Peyer's patch (tissue), 4 donors: Measurements from ENCODE around the gene ANK2. TPM values are rescaled to one million over a fixed set of nuclear protein-coding genes. Genes with fewer than 3 reads are reported as not detected.

Experiments
- DNase-seq, 3 donors: peaks; one replicate each; pipeline ENCODE4 v3.0.0-alpha.2; 2017 to 2019
- H3K27ac ChIP-seq, 4 donors: fragments of 200-600 bp; sonication (generic); one replicate each; pipeline ENCODE4 v1.5.1; 2016 to 2019
- H3K27me3 ChIP-seq, 2 donors: fragments of 200-600 bp; sonication (generic); one replicate each; pipeline ENCODE4 v1.5.1; 2019
- H3K36me3 ChIP-seq, 3 donors: fragments of 200-600 bp; sonication (generic); one replicate each; pipeline ENCODE4 v1.5.1; 2016 to 2019
- H3K4me1 ChIP-seq, 4 donors: fragments of 200-600 bp; sonication (generic); one replicate each; pipeline ENCODE4 v1.5.1; 2016 to 2019
- H3K4me3 ChIP-seq, 4 donors: fragments of 200-600 bp; sonication (generic); 1 replicate in 3 of 4; 2 replicates in 1 of 4; pipeline ENCODE4 v1.5.1; 2016 to 2019; ENCODE audit warnings: mild to moderate bottlenecking in 1 of 4
- H3K9me3 ChIP-seq, 4 donors: fragments of 200-600 bp; sonication (generic); one replicate each; pipeline ENCODE4 v1.5.1; 2016 to 2019; ENCODE audit warnings: mild to moderate bottlenecking in 1 of 4
- CTCF ChIP-seq, 6 experiments: fragments of 450-650 bp in 4 of 6; fragments of 200-600 bp in 2 of 6; sonication (generic) in 1 of 6; IDR thresholded peaks; one replicate each; pipeline ENCODE4 v1.5.1; 2017 to 2019; ENCODE audit warnings: antibody characterized with exemption in 6 of 6, mild to moderate bottlenecking in 3 of 6, moderate library complexity in 1 of 6
- POLR2A ChIP-seq, 2 donors: fragments of 450-650 bp; IDR thresholded peaks; one replicate each; pipeline ENCODE4 v1.5.1; 2017; ENCODE audit warnings: antibody characterized with exemption in 2 of 2, mild to moderate bottlenecking in 2 of 2, moderate library complexity in 2 of 2
- total RNA-seq, 4 donors: library from RNA; depleted of rRNA; stranded (reverse); fragments of >200 nt; gene quantifications; one replicate each; pipeline ENCODE4 v1.1.0, GENCODE V29; 2016

ANK2 gene
- total RNA-seq, 4 donors from 2014 or later: 5.3 to 85.0 (median 21.1) TPM

- Histone ChIP-seq H3K9me3 (no peaks in the 10 kb centered on the region), H3K27ac (no peak overlapping the region), H3K27me3 (no peaks in the 10 kb centered on the region), H3K4me1 (no peaks in the 10 kb centered on the region), H3K36me3 (no peaks in the 10 kb centered on the region), H3K4me3 (no peak overlapping the region)
- TF ChIP-seq CTCF (IDR thresholded peaks at IDR 0.05) (no peak), POLR2A (IDR thresholded peaks at IDR 0.05) (no peak)
- DNase-seq: no peak
Observed at GRCh38 chr4:113276464-113277170, 227.2 kb downstream of the ANK2 start.

GRCh38 chr4:113278324-113278934 is 229.0 kb downstream of the ANK2 start:
- Histone ChIP-seq H3K36me3 (no peaks in the 10 kb centered on the region), H3K27me3 (no peaks in the 10 kb centered on the region), H3K4me3 (no peak overlapping the region), H3K9me3 (no peaks in the 10 kb centered on the region), H3K27ac (no peak overlapping the region), H3K4me1 (no peaks in the 10 kb centered on the region)
- TF ChIP-seq POLR2A (IDR thresholded peaks at IDR 0.05): no peak
- TF ChIP-seq CTCF (IDR thresholded peaks at IDR 0.05): peak in 4 of 6 experiments; percentile 44 to 49 (median 46)
- DNase-seq: peak in 2 of 3 donors; percentile 34 to 68

GRCh38 chr4:113285501-113285900 is 236.0 kb downstream of the ANK2 start:
- no peaks in the 10 kb centered on the region for H3K4me1 ChIP-seq
- H3K27me3 ChIP-seq: no peaks in the 10 kb centered on the region
- H3K27ac ChIP-seq: no peak overlapping the region
- H3K4me3 ChIP-seq: no peak overlapping the region
- DNase-seq: no peak
- TF ChIP-seq CTCF (IDR thresholded peaks at IDR 0.05): no peak
- H3K9me3 ChIP-seq: no peaks in the 10 kb centered on the region
- H3K36me3 ChIP-seq: no peaks in the 10 kb centered on the region

- TF ChIP-seq CTCF (IDR thresholded peaks at IDR 0.05) (no peak), POLR2A (IDR thresholded peaks at IDR 0.05) (no peak)
- Histone ChIP-seq H3K9me3 (no peaks in the 10 kb centered on the region), H3K36me3 (no peaks in the 10 kb centered on the region), H3K4me1 (no peaks in the 10 kb centered on the region), H3K27ac (no peak overlapping the region), H3K4me3 (no peak overlapping the region), H3K27me3 (no peaks in the 10 kb centered on the region)
- DNase-seq: no peak
Observed at GRCh38 chr4:113288257-113288656, 238.8 kb downstream of the ANK2 start.

- no peak for DNase-seq
- H3K27me3 ChIP-seq: no peaks in the 10 kb centered on the region
- TF ChIP-seq POLR2A (IDR thresholded peaks at IDR 0.05) (no peak), CTCF (IDR thresholded peaks at IDR 0.05) (no peak)
- H3K4me3 ChIP-seq: no peak overlapping the region
- no peaks in the 10 kb centered on the region for H3K4me1 ChIP-seq
- no peaks in the 10 kb centered on the region for H3K9me3 ChIP-seq
- H3K27ac ChIP-seq: no peak overlapping the region
- no peaks in the 10 kb centered on the region for H3K36me3 ChIP-seq
Observed at GRCh38 chr4:113288696-113289095, 239.2 kb downstream of the ANK2 start.
